ENCODE data around the gene SH3TC1. TPM values are rescaled to one million over a fixed set of nuclear protein-coding genes. Genes with fewer than 3 reads are reported as not detected.

The SH3TC1 gene
- total and polyA plus RNA-seq, 10 of the 15 experiments (the other 5 are each of a cell fraction or from before 2014, with no cell fraction given), result 0.19 to 47.0 (median 18.4) TPM

DNA sequence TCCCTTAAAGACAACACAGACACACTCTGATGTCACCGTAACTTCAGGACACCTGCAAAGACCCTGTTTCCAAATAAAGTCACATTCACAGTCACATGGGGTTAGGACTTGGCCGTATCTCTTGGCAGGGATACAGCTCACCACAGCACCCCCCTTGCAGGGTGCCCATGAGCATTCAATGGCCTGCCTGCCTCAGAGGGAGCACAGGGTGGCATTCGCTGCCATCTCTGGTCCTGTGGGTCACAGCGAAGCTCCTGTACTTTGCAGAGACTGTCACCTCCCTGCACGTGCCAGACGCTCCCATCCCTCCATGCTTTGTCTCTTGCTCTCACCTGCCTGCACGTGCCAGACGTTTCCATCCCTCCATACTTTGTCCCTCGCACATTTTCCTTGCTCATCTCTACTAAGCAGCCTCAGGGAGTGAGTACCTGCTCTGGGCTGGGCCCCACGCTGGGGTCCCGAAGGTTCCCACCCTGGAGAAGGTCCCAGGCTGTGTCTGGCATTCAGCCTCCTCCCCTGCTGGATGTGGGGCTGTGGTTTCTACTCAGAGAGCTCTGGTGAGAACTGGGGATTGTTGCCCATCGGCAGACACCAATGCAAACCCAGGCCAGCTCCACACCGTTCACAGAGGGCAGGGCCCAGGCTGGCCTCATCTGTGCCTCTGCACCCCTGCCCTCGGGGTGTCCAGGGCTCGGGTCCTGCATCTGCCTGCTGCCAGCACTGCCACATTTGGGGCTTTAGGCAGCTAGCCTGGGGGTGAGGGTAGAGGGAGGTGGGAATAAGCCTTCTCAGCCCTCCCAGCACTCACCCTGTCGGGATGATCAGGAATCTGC, 86.3 kb downstream of the SH3TC1 start:
- no peaks in the 10 kb centered on the region for H4K20me1 ChIP-seq (ENCODE audit: control insufficient read depth, insufficient read depth)
- FAIRE-seq (no peak), ATAC-seq (no peak), DNase-seq (ENCODE audit: low read depth, low spot score) (no peak)
- no peak overlapping the region for H3K27ac ChIP-seq (ENCODE audit: control insufficient read depth, insufficient read depth)
- BruUV-seq (replicated peaks), result no TSS peak
- H3K79me2 ChIP-seq (ENCODE audit: control insufficient read depth, insufficient read depth, low read length), result no peaks in the 10 kb centered on the region
- in situ Hi-C loops (cut with MboI) (no loop called here), intact Hi-C loops (cut with micrococcal nuclease; ENCODE audit: unreplicated experiment) (no loop called here)
- 5% methylated on average over 16 of the region's 16 CpGs for WGBS (ENCODE audit: insufficient coverage, insufficient replicate concordance, low lambda C conversion rate, missing lambda C conversion rate)
- TF ChIP-seq BHLHE40 (IDR thresholded peaks at IDR 0.05; ENCODE audit: borderline replicate concordance in 1 of 2, low read depth in 2 of 2, low read length in 1 of 2) (peak in 1 of 2 experiments; percentile 53; a peak in 2 of 4 replicates), EED (IDR thresholded peaks at IDR 0.05; ENCODE audit: low read depth) (no peak), ZNF217 (IDR thresholded peaks at IDR 0.05) (no peak)
- no peak overlapping the region for H3K9ac ChIP-seq (ENCODE audit: control insufficient read depth, insufficient read depth, low read length)
- H3K4me2 ChIP-seq (ENCODE audit: control insufficient read depth, insufficient read depth), result no peak overlapping the region
- H3K9me3 ChIP-seq (replicated peaks; ENCODE audit: control insufficient read depth, insufficient read depth, low read length), result no peaks in the 10 kb centered on the region
- no peaks in the 10 kb centered on the region for H3K36me3 ChIP-seq (ENCODE audit: control insufficient read depth in 2 of 2, insufficient read depth in 2 of 2, low read length in 1 of 2)
- ChIA-PET CTCF (interaction anchor here (0.7 kb wide), 1 partner anchor 123 kb away, joined by 3 read pairs; no protein-coding TSS in a partner anchor), RAD21 (ENCODE audit: unreplicated experiment) (no interaction called here), SMC1A (ENCODE audit: uncharacterized antibody, unreplicated experiment) (no interaction called here), POLR2A (interaction anchor here (0.6 kb wide), 1 partner anchor 14 kb away, joined by 4 read pairs; no protein-coding TSS in a partner anchor)
- no peak overlapping the region for H2AFZ ChIP-seq (ENCODE audit: control insufficient read depth, low read depth, low read length)
- no peaks in the 10 kb centered on the region for H3K4me1 ChIP-seq (ENCODE audit: control insufficient read depth, insufficient read depth, low read length)
- H3K27me3 ChIP-seq (replicated peaks in 1 of 2; ENCODE audit: control insufficient read depth in 2 of 2, insufficient read depth in 2 of 2, low read length in 1 of 2), result no peaks in the 10 kb centered on the region; a peak in 2 of 4 replicates
- H3K4me3 ChIP-seq, result no peak overlapping the region

DNA sequence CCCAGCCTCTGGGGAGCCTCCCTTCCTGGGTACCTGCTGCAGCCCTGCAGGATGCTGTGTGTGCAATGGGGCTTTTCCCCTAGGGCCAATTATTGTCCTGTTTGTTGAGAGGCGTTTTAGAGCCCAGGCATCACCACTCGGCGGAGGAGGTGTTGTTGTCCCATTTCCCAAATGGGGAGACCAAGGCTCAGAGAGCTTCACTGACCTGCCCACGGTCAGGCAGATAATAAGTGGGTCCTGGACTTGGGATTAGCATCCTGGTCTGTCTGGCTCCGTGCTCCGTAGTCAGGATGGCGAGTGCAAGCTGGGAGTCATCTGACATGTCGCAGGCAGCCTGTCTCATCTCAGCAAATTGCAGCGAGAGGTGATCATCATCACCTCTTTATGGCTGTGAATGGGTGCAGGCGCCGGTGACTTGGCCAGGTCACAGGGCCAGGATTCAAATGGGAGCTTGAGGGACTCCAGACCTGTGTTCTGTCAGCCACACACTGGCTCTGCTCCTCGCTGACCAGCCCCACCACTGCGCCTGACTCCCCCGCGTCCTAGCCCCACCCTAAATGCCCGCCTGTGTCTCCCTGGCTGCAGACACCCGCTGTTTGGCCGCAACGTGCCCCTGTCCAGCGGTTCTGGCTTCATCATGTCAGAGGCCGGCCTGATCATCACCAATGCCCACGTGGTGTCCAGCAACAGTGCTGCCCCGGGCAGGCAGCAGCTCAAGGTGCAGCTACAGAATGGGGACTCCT, 87.1 kb downstream of the SH3TC1 start:
- no peak for ATAC-seq
- RAD21 ChIA-PET (ENCODE audit: unreplicated experiment), result no interaction called here
- H3K79me2 ChIP-seq (ENCODE audit: control insufficient read depth, insufficient read depth, low read length), result no peaks in the 10 kb centered on the region

More for the DNA sequence above, 87.1 kb downstream of the SH3TC1 start:
- WGBS (ENCODE audit: insufficient coverage, insufficient replicate concordance, low lambda C conversion rate, missing lambda C conversion rate), result 34% methylated on average over 23 of the region's 23 CpGs
- DNase-seq (ENCODE audit: low read depth, low spot score) (no peak), FAIRE-seq (no peak)
- no peaks in the 10 kb centered on the region for H3K4me1 ChIP-seq (ENCODE audit: control insufficient read depth, insufficient read depth, low read length)
- no peaks in the 10 kb centered on the region for H4K20me1 ChIP-seq (ENCODE audit: control insufficient read depth, insufficient read depth)
- no peak overlapping the region for H3K27ac ChIP-seq (ENCODE audit: control insufficient read depth, insufficient read depth)
- H3K4me2 ChIP-seq (ENCODE audit: control insufficient read depth, insufficient read depth), result no peak overlapping the region
- H3K27me3 ChIP-seq (replicated peaks in 1 of 2; ENCODE audit: control insufficient read depth in 2 of 2, insufficient read depth in 2 of 2, low read length in 1 of 2), result no peaks in the 10 kb centered on the region; a peak in 2 of 4 replicates
- ChIA-PET SMC1A (ENCODE audit: uncharacterized antibody, unreplicated experiment) (no interaction called here), POLR2A (no interaction called here), CTCF (interaction anchor here (0.7 kb wide), 1 partner anchor 122 kb away, joined by 3 read pairs; no protein-coding TSS in a partner anchor)
- intact Hi-C loops (cut with micrococcal nuclease; ENCODE audit: unreplicated experiment) (no loop called here), in situ Hi-C loops (cut with MboI) (no loop called here)
- BruUV-seq (replicated peaks), result no TSS peak
- no peak for TF ChIP-seq KLF5 (IDR thresholded peaks at IDR 0.05; ENCODE audit: partially characterized antibody)
- TF ChIP-seq, protein P1, sequence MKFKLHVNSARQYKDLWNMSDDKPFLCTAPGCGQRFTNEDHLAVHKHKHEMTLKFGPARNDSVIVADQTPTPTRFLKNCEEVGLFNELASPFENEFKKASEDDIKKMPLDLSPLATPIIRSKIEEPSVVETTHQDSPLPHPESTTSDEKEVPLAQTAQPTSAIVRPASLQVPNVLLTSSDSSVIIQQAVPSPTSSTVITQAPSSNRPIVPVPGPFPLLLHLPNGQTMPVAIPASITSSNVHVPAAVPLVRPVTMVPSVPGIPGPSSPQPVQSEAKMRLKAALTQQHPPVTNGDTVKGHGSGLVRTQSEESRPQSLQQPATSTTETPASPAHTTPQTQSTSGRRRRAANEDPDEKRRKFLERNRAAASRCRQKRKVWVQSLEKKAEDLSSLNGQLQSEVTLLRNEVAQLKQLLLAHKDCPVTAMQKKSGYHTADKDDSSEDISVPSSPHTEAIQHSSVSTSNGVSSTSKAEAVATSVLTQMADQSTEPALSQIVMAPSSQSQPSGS (IDR thresholded peaks at IDR 0.05; ENCODE audit: low read length), result no peak
- TF ChIP-seq, protein P2, sequence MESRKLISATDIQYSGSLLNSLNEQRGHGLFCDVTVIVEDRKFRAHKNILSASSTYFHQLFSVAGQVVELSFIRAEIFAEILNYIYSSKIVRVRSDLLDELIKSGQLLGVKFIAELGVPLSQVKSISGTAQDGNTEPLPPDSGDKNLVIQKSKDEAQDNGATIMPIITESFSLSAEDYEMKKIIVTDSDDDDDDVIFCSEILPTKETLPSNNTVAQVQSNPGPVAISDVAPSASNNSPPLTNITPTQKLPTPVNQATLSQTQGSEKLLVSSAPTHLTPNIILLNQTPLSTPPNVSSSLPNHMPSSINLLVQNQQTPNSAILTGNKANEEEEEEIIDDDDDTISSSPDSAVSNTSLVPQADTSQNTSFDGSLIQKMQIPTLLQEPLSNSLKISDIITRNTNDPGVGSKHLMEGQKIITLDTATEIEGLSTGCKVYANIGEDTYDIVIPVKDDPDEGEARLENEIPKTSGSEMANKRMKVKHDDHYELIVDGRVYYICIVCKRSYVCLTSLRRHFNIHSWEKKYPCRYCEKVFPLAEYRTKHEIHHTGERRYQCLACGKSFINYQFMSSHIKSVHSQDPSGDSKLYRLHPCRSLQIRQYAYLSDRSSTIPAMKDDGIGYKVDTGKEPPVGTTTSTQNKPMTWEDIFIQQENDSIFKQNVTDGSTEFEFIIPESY (IDR thresholded peaks at IDR 0.05), result no peak
- H3K36me3 ChIP-seq (ENCODE audit: control insufficient read depth in 2 of 2, insufficient read depth in 2 of 2, low read length in 1 of 2), result no peaks in the 10 kb centered on the region
- no peak overlapping the region for H3K4me3 ChIP-seq
- H2AFZ ChIP-seq (ENCODE audit: control insufficient read depth, low read depth, low read length), result no peak overlapping the region
- H3K9me3 ChIP-seq (replicated peaks; ENCODE audit: control insufficient read depth, insufficient read depth, low read length), result no peaks in the 10 kb centered on the region
- H3K9ac ChIP-seq (ENCODE audit: control insufficient read depth, insufficient read depth, low read length), result no peak overlapping the region

Data from GM12878 (cell line).